ENCODE data around the gene SPPL2B. TPM values are rescaled to one million over a fixed set of nuclear protein-coding genes. Genes with fewer than 3 reads are reported as not detected.
A peak's percentile ranks its signal among the peaks of the same experiment; 100 is the strongest.

The SPPL2B gene
- total RNA-seq, 2 experiments from 2014 or later: 69.9 to 96.6 TPM

- H3K9me3 Mint-ChIP-seq: no peaks in the 10 kb centered on the region
- H3K4me3 Mint-ChIP-seq: no peak overlapping the region
- ChIA-PET CTCF (no interaction called here), POLR2A (no interaction called here)
- no peak overlapping the region for H3K27ac Mint-ChIP-seq
- H3K27me3 Mint-ChIP-seq: peaks cover 14% of the 10 kb centered on the region
- H3K4me1 Mint-ChIP-seq: peaks cover 7% of the 10 kb centered on the region
- H3K36me3 Mint-ChIP-seq (ENCODE audit: low read depth): no peaks in the 10 kb centered on the region
- no peak for DNase-seq
These were observed 33.0 kb downstream of the SPPL2B start for GRCh38 chr19:2361246-2362045.

GRCh38 chr19:2362046-2362969 lies 33.8 kb downstream of the SPPL2B start:
- Mint-ChIP-seq H3K4me1 (peaks cover 7% of the 10 kb centered on the region), H3K4me3 (no peak overlapping the region), H3K27me3 (peaks cover 16% of the 10 kb centered on the region), H3K9me3 (no peaks in the 10 kb centered on the region), H3K36me3 (ENCODE audit: low read depth) (no peaks in the 10 kb centered on the region), H3K27ac (no peak overlapping the region)
- no peak for DNase-seq
- ChIA-PET POLR2A (no interaction called here), CTCF (no interaction called here)

GRCh38 chr19:2362970-2363300 lies 34.5 kb downstream of the SPPL2B start:
- no peak for DNase-seq
- H3K4me3 Mint-ChIP-seq: no peak overlapping the region
- no peaks in the 10 kb centered on the region for H3K36me3 Mint-ChIP-seq (ENCODE audit: low read depth)
- peaks cover 16% of the 10 kb centered on the region for H3K27me3 Mint-ChIP-seq
- ChIA-PET POLR2A (interaction anchor here (0.6 kb wide), 2 partner anchors 8 to 13 kb away, joined by 3 to 7 read pairs; no protein-coding TSS in a partner anchor), CTCF (no interaction called here)
- no peak overlapping the region for H3K27ac Mint-ChIP-seq
- H3K4me1 Mint-ChIP-seq: peaks cover 7% of the 10 kb centered on the region
- no peaks in the 10 kb centered on the region for H3K9me3 Mint-ChIP-seq

- H3K4me3 Mint-ChIP-seq: no peak overlapping the region
- CTCF ChIA-PET: no interaction called here
- H3K27ac Mint-ChIP-seq: no peak overlapping the region
- H3K4me1 Mint-ChIP-seq: peaks cover 9% of the 10 kb centered on the region
- H3K9me3 Mint-ChIP-seq: no peaks in the 10 kb centered on the region
- no peaks in the 10 kb centered on the region for H3K36me3 Mint-ChIP-seq (ENCODE audit: low read depth)
- POLR2A ChIA-PET: interaction anchor here (0.6 kb wide), 2 partner anchors 9 to 12 kb away, joined by 3 to 7 read pairs; no protein-coding TSS in a partner anchor
- H3K27me3 Mint-ChIP-seq: peaks cover 16% of the 10 kb centered on the region
- DNase-seq: no peak
These were observed 34.9 kb downstream of the SPPL2B start for GRCh38 chr19:2363419-2363818.

- POLR2A ChIA-PET: no interaction called here
- Mint-ChIP-seq H3K9me3 (no peaks in the 10 kb centered on the region), H3K27me3 (peaks cover 14% of the 10 kb centered on the region), H3K4me1 (peaks cover 13% of the 10 kb centered on the region), H3K4me3 (no peak overlapping the region), H3K36me3 (ENCODE audit: low read depth) (no peaks in the 10 kb centered on the region), H3K27ac (no peak overlapping the region)
- no peak for DNase-seq
- CTCF ChIA-PET: interaction anchor here (0.6 to 0.9 kb wide), 4 partner anchors 38 to 257 kb away, joined by 3 to 4 read pairs (median 4); no protein-coding TSS in a partner anchor
These were observed 36.9 kb downstream of the SPPL2B start for GRCh38 chr19:2365201-2365970.

- H3K4me1 Mint-ChIP-seq: peaks cover 7% of the 10 kb centered on the region
- no peaks in the 10 kb centered on the region for H3K36me3 Mint-ChIP-seq (ENCODE audit: low read depth)
- H3K27ac Mint-ChIP-seq: no peak overlapping the region
- peaks cover 2% of the 10 kb centered on the region for H3K27me3 Mint-ChIP-seq
- ChIA-PET CTCF (no interaction called here), POLR2A (no interaction called here)
- H3K9me3 Mint-ChIP-seq: peaks cover 3% of the 10 kb centered on the region
- no peak overlapping the region for H3K4me3 Mint-ChIP-seq
- no peak for DNase-seq
These were observed 43.2 kb downstream of the SPPL2B start for GRCh38 chr19:2371656-2372055.

- no peak overlapping the region for H3K27ac Mint-ChIP-seq
- ChIA-PET CTCF (interaction anchor here (1.2 kb wide), 1 partner anchor 35 kb away, joined by 3 read pairs; no protein-coding TSS in a partner anchor), POLR2A (interaction anchor here (0.6 kb wide), 1 partner anchor 56 kb away, joined by 4 read pairs; no protein-coding TSS in a partner anchor)
- no peaks in the 10 kb centered on the region for H3K27me3 Mint-ChIP-seq
- no peak overlapping the region for H3K4me3 Mint-ChIP-seq
- H3K4me1 Mint-ChIP-seq: peaks cover 7% of the 10 kb centered on the region
- no peak for DNase-seq
- H3K9me3 Mint-ChIP-seq: peaks cover 3% of the 10 kb centered on the region
- no peaks in the 10 kb centered on the region for H3K36me3 Mint-ChIP-seq (ENCODE audit: low read depth)
These were observed 43.7 kb downstream of the SPPL2B start for GRCh38 chr19:2372076-2372612.

GRCh38 chr19:2374808-2375207 lies 46.3 kb downstream of the SPPL2B start:
- ChIA-PET POLR2A (no interaction called here), CTCF (no interaction called here)
- Mint-ChIP-seq H3K27me3 (no peaks in the 10 kb centered on the region), H3K4me3 (no peak overlapping the region), H3K36me3 (ENCODE audit: low read depth) (peaks cover 6% of the 10 kb centered on the region), H3K9me3 (peaks cover 18% of the 10 kb centered on the region), H3K27ac (no peak overlapping the region), H3K4me1 (no peaks in the 10 kb centered on the region)
- no peak for DNase-seq

GRCh38 chr19:2375353-2376121 lies 47.1 kb downstream of the SPPL2B start:
- Mint-ChIP-seq H3K4me1 (no peaks in the 10 kb centered on the region), H3K27me3 (no peaks in the 10 kb centered on the region), H3K9me3 (peaks cover 21% of the 10 kb centered on the region), H3K36me3 (ENCODE audit: low read depth) (peaks cover 6% of the 10 kb centered on the region), H3K27ac (no peak overlapping the region), H3K4me3 (no peak overlapping the region)
- CTCF ChIA-PET: no interaction called here
- no peak for DNase-seq
- POLR2A ChIA-PET: interaction anchor here (0.7 kb wide), 1 partner anchor 12 kb away, joined by 7 read pairs; no protein-coding TSS in a partner anchor

- Mint-ChIP-seq H3K36me3 (ENCODE audit: low read depth) (peaks cover 6% of the 10 kb centered on the region), H3K27ac (peak overlapping the region; percentile 50)
These were observed 48.5 kb downstream of the SPPL2B start for GRCh38 chr19:2376784-2377519.

GRCh38 chr19:2380567-2380966 lies 52.1 kb downstream of the SPPL2B start:
- peaks cover 6% of the 10 kb centered on the region for H3K36me3 Mint-ChIP-seq (ENCODE audit: low read depth)
- POLR2A ChIA-PET: no interaction called here
- no peak overlapping the region for H3K4me3 Mint-ChIP-seq
- no peak overlapping the region for H3K27ac Mint-ChIP-seq
- no peak for DNase-seq
- H3K27me3 Mint-ChIP-seq: no peaks in the 10 kb centered on the region
- CTCF ChIA-PET: interaction anchor here (0.7 to 1.1 kb wide), 2 partner anchors 24 to 54 kb away, joined by 3 read pairs; no protein-coding TSS in a partner anchor
- H3K9me3 Mint-ChIP-seq: peaks cover 27% of the 10 kb centered on the region
- no peaks in the 10 kb centered on the region for H3K4me1 Mint-ChIP-seq

More at GRCh38 chr19:2376784-2377519, 48.5 kb downstream of the SPPL2B start:
- ChIA-PET POLR2A (no interaction called here), CTCF (no interaction called here)
- Mint-ChIP-seq H3K4me1 (no peaks in the 10 kb centered on the region), H3K9me3 (peaks cover 23% of the 10 kb centered on the region), H3K4me3 (no peak overlapping the region), H3K27me3 (no peaks in the 10 kb centered on the region)
- no peak for DNase-seq
